Fibroblast of lung (primary cell): ENCODE data around the gene GAS5. TPM values are rescaled to one million over a fixed set of nuclear protein-coding genes. Genes with fewer than 3 reads are reported as not detected.
"Not testable (repeated sequence)": the region's sequence is repeated elsewhere in the genome, so short reads cannot be mapped to it uniquely, and the experiment has no call there.

Experiments
- DNase-seq, 2 donors: peaks; one replicate each; pipeline versions ENCODE4 v3.0.0 to v3.0.0-alpha.2; 2010; ENCODE audit warnings: low read depth in 2 of 2
- H2AFZ ChIP-seq: 2 replicates; pipeline ENCODE4 v1.5.1; 2012; ENCODE audit warnings: low read length, control low read depth, inconsistent platforms
- H3K27ac ChIP-seq: 2 replicates; pipeline ENCODE4 v1.5.1; 2011; ENCODE audit warnings: low read length, control low read depth; ENCODE audit not compliant: insufficient read depth
- H3K27me3 ChIP-seq: 2 replicates; pipeline ENCODE4 v1.5.1; 2011; ENCODE audit warnings: mild to moderate bottlenecking, low read length; ENCODE audit not compliant: control insufficient read depth, insufficient read depth
- H3K36me3 ChIP-seq: 2 replicates; pipeline ENCODE4 v1.5.1; 2011; ENCODE audit warnings: low read length; ENCODE audit not compliant: control insufficient read depth, insufficient read depth
- H3K4me1 ChIP-seq: 2 replicates; pipeline ENCODE4 v1.5.1; 2011; ENCODE audit warnings: low read length; ENCODE audit not compliant: control insufficient read depth, insufficient read depth; ENCODE audit errors: extremely low read depth
- H3K4me2 ChIP-seq: 2 replicates; pipeline ENCODE4 v1.5.1; 2011; ENCODE audit warnings: low read length, control low read depth; ENCODE audit not compliant: insufficient read depth; ENCODE audit errors: extremely low read depth
- H3K4me3 ChIP-seq, 4 experiments: fragments of 200-600 bp in 1 of 4; sonication (generic) in 1 of 4; replicated peaks in 1 of 4; 2 replicates each; pipeline ENCODE4 v1.5.1; 2011 to 2016; ENCODE audit warnings: low read length in 4 of 4, low read depth in 3 of 4, mild to moderate bottlenecking in 3 of 4, control low read depth in 2 of 4, inconsistent platforms in 1 of 4, mixed read lengths in 1 of 4; ENCODE audit not compliant: insufficient read depth in 1 of 4; ENCODE audit errors: control extremely low read depth in 1 of 4
- H3K79me2 ChIP-seq: 2 replicates; pipeline ENCODE4 v1.5.1; 2012; ENCODE audit warnings: mild to moderate bottlenecking, low read length, inconsistent platforms; ENCODE audit not compliant: control insufficient read depth, insufficient read depth
- H3K9ac ChIP-seq: 2 replicates; pipeline ENCODE4 v1.5.1; 2011; ENCODE audit warnings: mild to moderate bottlenecking, low read length, control low read depth; ENCODE audit not compliant: insufficient read depth
- H3K9me3 ChIP-seq: 2 replicates; pipeline ENCODE4 v1.5.1; 2012; ENCODE audit warnings: low read depth, low read length; ENCODE audit not compliant: control insufficient read depth, insufficient read depth
- H4K20me1 ChIP-seq: 2 replicates; pipeline ENCODE4 v1.5.1; 2011; ENCODE audit warnings: low read length; ENCODE audit not compliant: control insufficient read depth, insufficient read depth; ENCODE audit errors: extremely low read depth
- EZH2 ChIP-seq: IDR thresholded peaks from 2 replicates; pipeline ENCODE4 v1.5.1; 2012; ENCODE audit warnings: low read length, control low read depth, mild to moderate bottlenecking; ENCODE audit errors: missing control alignments
- polyA plus RNA-seq, 2 donors: library from polyadenylated mRNA; depleted of rRNA in 1 of 2; stranded (reverse) in 1 of 2; unstranded in 1 of 2; fragments of >200 nt; gene quantifications; 2 replicates each; pipeline ENCODE4 v1.2.1, GENCODE V29; 2011 to 2012; ENCODE audit warnings: missing spikeins in 1 of 2
- total RNA-seq: library from RNA; depleted of rRNA; stranded (reverse); fragments of >200 nt; gene quantifications from 2 replicates; pipeline ENCODE4 v1.2.1, GENCODE V29; 2014
- TF ChIP-seq, protein P1 (sequence below), 2 donors: IDR thresholded peaks in 1 of 2; conservative IDR thresholded peaks in 1 of 2; 1 replicate in 1 of 2; 2 replicates in 1 of 2; pipeline ENCODE4 v1.5.1; 2011 to 2012; ENCODE audit warnings: low read length in 2 of 2, control low read depth in 1 of 2, inconsistent platforms in 1 of 2, low read depth in 1 of 2, mild to moderate bottlenecking in 1 of 2

Gene GAS5
- total and polyA plus RNA-seq, 2 donors (not counting 1 experiment from before 2014, with no cell fraction given) = 502 to 810 TPM

DNA sequence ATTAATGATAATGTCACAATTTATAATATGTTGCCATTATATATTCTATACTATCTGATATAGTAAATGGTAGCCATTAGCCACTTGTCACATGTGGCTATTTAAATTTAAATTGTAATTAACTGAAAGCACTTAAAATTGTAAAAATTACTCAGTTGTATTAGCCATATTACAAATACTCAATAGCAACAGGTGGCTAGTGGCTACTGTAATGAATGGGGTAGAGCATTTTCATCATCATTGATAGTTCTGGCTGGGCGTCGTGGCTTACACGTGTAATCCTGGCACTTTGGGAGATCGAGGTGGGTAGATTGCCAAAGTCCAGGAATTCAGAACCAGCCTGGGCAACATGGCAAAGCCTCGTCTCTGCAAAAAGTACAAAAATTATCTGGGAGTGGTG lies 16.9 kb upstream of the GAS5 start:
- no peak overlapping the region for H2AFZ ChIP-seq
- H3K4me3 ChIP-seq = no peak overlapping the region
- H3K79me2 ChIP-seq = no peaks in the 10 kb centered on the region
- peaks cover 3% of the 10 kb centered on the region for H3K36me3 ChIP-seq
- no peak overlapping the region for H3K9ac ChIP-seq
- no peaks in the 10 kb centered on the region for H3K4me1 ChIP-seq
- no peaks in the 10 kb centered on the region for H3K27me3 ChIP-seq
- no peak overlapping the region for H3K4me2 ChIP-seq
- no peaks in the 10 kb centered on the region for H4K20me1 ChIP-seq
- no peak for TF ChIP-seq EZH2
- TF ChIP-seq, protein P1, sequence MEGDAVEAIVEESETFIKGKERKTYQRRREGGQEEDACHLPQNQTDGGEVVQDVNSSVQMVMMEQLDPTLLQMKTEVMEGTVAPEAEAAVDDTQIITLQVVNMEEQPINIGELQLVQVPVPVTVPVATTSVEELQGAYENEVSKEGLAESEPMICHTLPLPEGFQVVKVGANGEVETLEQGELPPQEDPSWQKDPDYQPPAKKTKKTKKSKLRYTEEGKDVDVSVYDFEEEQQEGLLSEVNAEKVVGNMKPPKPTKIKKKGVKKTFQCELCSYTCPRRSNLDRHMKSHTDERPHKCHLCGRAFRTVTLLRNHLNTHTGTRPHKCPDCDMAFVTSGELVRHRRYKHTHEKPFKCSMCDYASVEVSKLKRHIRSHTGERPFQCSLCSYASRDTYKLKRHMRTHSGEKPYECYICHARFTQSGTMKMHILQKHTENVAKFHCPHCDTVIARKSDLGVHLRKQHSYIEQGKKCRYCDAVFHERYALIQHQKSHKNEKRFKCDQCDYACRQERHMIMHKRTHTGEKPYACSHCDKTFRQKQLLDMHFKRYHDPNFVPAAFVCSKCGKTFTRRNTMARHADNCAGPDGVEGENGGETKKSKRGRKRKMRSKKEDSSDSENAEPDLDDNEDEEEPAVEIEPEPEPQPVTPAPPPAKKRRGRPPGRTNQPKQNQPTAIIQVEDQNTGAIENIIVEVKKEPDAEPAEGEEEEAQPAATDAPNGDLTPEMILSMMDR (conservative IDR thresholded peaks at IDR 0.05 in 1 of 2, IDR thresholded peaks at IDR 0.05 in 1 of 2; ENCODE audit: low read depth in 1 of 2, low read length in 2 of 2) = no peak
- no peaks in the 10 kb centered on the region for H3K9me3 ChIP-seq
- no peak overlapping the region for H3K27ac ChIP-seq
- no peak for DNase-seq

DNA sequence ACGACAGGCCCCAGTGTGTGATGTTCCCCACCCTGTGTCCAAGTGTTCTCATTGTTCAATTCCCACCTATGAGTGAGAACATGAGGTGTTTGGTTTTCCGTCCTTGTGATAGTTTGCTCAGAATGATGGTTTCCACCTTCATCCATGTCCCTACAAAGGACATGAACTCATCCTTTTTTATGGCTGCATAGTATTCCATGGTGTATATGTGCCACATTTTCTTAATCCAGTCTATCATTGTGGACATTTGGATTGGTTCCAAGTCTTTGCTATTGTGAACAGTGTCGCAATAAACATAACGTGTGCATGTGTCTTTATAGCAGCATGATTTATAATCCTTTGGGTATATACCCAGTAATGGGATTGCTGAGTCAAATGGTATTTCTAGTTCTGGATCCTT lies 13.3 kb upstream of the GAS5 start:
- H3K27ac ChIP-seq, H3K4me1 ChIP-seq, H3K9ac ChIP-seq, H3K36me3 ChIP-seq, H3K79me2 ChIP-seq, H3K9me3 ChIP-seq, H3K4me3 ChIP-seq, H3K4me2 ChIP-seq, H3K27me3 ChIP-seq, DNase-seq, H2AFZ ChIP-seq, H4K20me1 ChIP-seq: not testable (repeated sequence)

DNA sequence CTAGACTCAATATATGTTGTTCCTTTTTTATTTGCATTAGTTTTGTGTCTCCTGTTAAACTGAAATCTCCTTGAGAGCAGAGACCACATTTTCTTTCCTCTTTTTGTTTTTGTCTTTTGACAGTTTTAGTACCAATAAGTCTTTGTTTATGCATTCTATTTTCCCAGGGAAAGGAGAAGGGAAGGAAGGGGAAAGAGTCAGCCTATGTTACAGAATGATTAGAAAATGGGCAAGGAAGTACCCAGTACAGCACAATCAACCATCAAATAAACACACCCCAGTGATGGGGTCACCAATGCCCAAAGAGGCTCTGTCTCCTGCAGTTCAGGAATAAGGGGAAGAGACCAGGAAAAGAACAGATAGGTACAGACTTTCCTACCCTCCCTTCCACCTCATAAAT lies 10.5 kb upstream of the GAS5 start:
- Histone ChIP-seq H4K20me1 (no peaks in the 10 kb centered on the region), H3K4me1 (no peaks in the 10 kb centered on the region), H3K27ac (no peak overlapping the region), H3K4me2 (no peak overlapping the region), H3K79me2 (no peaks in the 10 kb centered on the region), H3K9me3 (no peaks in the 10 kb centered on the region), H3K36me3 (no peaks in the 10 kb centered on the region), H2AFZ (no peak overlapping the region), H3K9ac (no peak overlapping the region), H3K4me3 (no peak overlapping the region), H3K27me3 (no peaks in the 10 kb centered on the region)
- DNase-seq = no peak
- TF ChIP-seq, protein P1 (conservative IDR thresholded peaks at IDR 0.05 in 1 of 2, IDR thresholded peaks at IDR 0.05 in 1 of 2; ENCODE audit: low read depth in 1 of 2, low read length in 2 of 2) = no peak
- TF ChIP-seq EZH2 = no peak
